Right lobe of liver (tissue), 6 donors: ENCODE measurements around the gene TDRD7. TPM values are rescaled to one million over a fixed set of nuclear protein-coding genes. Genes with fewer than 3 reads are reported as not detected.
A peak's percentile ranks its signal among the peaks of the same experiment; 100 is the strongest.
"Not testable (repeated sequence)": the region's sequence is repeated elsewhere in the genome, so short reads cannot be mapped to it uniquely, and the experiment has no call there.

ENCODE experiments used
- ATAC-seq, 4 donors: fragments of 200-7000 bp; cut with Tn5 transposase; one replicate each; pipeline ENCODE4 v1.9.1; 2020; ENCODE audit warnings: mild to moderate bottlenecking in 4 of 4, moderate library complexity in 4 of 4
- DNase-seq, 3 donors: peaks; one replicate each; pipeline ENCODE4 v3.0.0-alpha.2; 2020
- H3K27ac ChIP-seq, 3 donors: fragments of 200-600 bp; one replicate each; pipeline ENCODE4 v1.8.0; 2022
- H3K27me3 ChIP-seq, 2 donors: fragments of 200-600 bp; one replicate each; pipeline ENCODE4 v1.8.0; 2022
- H3K36me3 ChIP-seq, 4 donors: fragments of 200-600 bp; sonication (generic) in 1 of 4; one replicate each; pipeline versions ENCODE4 v1.5.1 to v1.8.0; 2017 to 2022; ENCODE audit warnings: control low read depth in 1 of 4
- H3K4me1 ChIP-seq, 4 donors: fragments of 200-600 bp; sonication (generic) in 1 of 4; one replicate each; pipeline versions ENCODE4 v1.5.1 to v1.8.0; 2017 to 2022; ENCODE audit warnings: control low read depth in 1 of 4
- H3K4me3 ChIP-seq, 3 donors: fragments of 200-600 bp; one replicate each; pipeline ENCODE4 v1.8.0; 2022
- H3K9me3 ChIP-seq, 4 donors: fragments of 200-600 bp; sonication (generic) in 1 of 4; one replicate each; pipeline versions ENCODE4 v1.5.1 to v1.8.0; 2017 to 2022; ENCODE audit warnings: control low read depth in 1 of 4
- CTCF ChIP-seq, 4 donors: fragments of 200-600 bp in 3 of 4; fragments of 450-650 bp in 1 of 4; IDR thresholded peaks; one replicate each; pipeline versions ENCODE4 v1.5.1 to v1.8.0; 2016 to 2022; ENCODE audit warnings: antibody characterized with exemption in 4 of 4, mild to moderate bottlenecking in 2 of 4
- POLR2A ChIP-seq: fragments of 450-650 bp; IDR thresholded peaks from one replicate; pipeline ENCODE4 v1.6.1; 2017; ENCODE audit warnings: antibody characterized with exemption, mild to moderate bottlenecking
- WGBS: methylation state at CpG from one replicate; pipeline ENCODE4 v1.1.6; 2018; ENCODE audit warnings: low coverage, low lambda C conversion rate; ENCODE audit not compliant: insufficient coverage; ENCODE audit errors: missing lambda C conversion rate; 5-methylcytosine and 5-hydroxymethylcytosine counted together
- intact Hi-C, 2 donors: fragments of 100-400 bp; cut with DNase I; formaldehyde crosslinking; loops; one replicate each; pipeline versions ENCODE4 v1.11.2 to v1.14.1; 2022
- total RNA-seq, 6 experiments: library from RNA; depleted of rRNA in 2 of 6; stranded (reverse); fragments of >200 nt in 2 of 6; fragmentation: NEBNext Ultra II Directional in 3 of 6; extraction: Animal tissue kit (Norgen Biotek cat#: 25700) in 3 of 6; gene quantifications; one replicate each; pipeline versions ENCODE4 v1.1.0 to v1.2.4, GENCODE V29; 2016 to 2023
- donor health status: DM: no; HTN: yes; CAD: no.
- donor health status: DM: no; HTN: no; CAD: no.
- donor health status: DM: no; HTN: no; CAD: no.
- donor health status: DM: no; HTN: yes; CAD: no.
- donor health status: DM: no; HTN: yes; CAD: no.

TDRD7 gene
- total RNA-seq, 6 experiments from 2014 or later = 4.2 to 8.7 (median 6.8) TPM

- no peaks in the 10 kb centered on the region for H3K36me3 ChIP-seq
- ATAC-seq (no peak), DNase-seq (no peak)
- no peaks in the 10 kb centered on the region for H3K27me3 ChIP-seq
- no peaks in the 10 kb centered on the region for H3K4me1 ChIP-seq
- no peak overlapping the region for H3K4me3 ChIP-seq
- intact Hi-C loops = no loop called here
- TF ChIP-seq CTCF (IDR thresholded peaks at IDR 0.05) = no peak
- no peak overlapping the region for H3K27ac ChIP-seq
- 82% methylated on average over 1 of the region's 1 CpG for WGBS
- no peaks in the 10 kb centered on the region for H3K9me3 ChIP-seq
Measured at GRCh38 chr9:97491216-97491999, 79.5 kb downstream of the TDRD7 start.

- DNase-seq, H3K4me3 ChIP-seq, H3K4me1 ChIP-seq, H3K27me3 ChIP-seq, ATAC-seq, H3K36me3 ChIP-seq, H3K9me3 ChIP-seq, intact Hi-C loops, H3K27ac ChIP-seq: not testable (repeated sequence)
- no CpG with 5 or more reads among the region's 36 CpGs for WGBS
Measured at GRCh38 chr9:97497558-97498375, 85.9 kb downstream of the TDRD7 start.

- H3K27me3 ChIP-seq, H3K27ac ChIP-seq, H3K4me3 ChIP-seq, intact Hi-C loops, DNase-seq, ATAC-seq, H3K36me3 ChIP-seq, H3K9me3 ChIP-seq: not testable (repeated sequence)
- WGBS = 88% methylated on average over 4 of the region's 5 CpGs
- peaks cover 0 to 16% (median 2%) of the 10 kb centered on the region in 4 donors for H3K4me1 ChIP-seq
Measured at GRCh38 chr9:97498846-97499245, 87.0 kb downstream of the TDRD7 start.

- Histone ChIP-seq H3K27me3 (no peaks in the 10 kb centered on the region), H3K4me1 (peaks cover 0 to 24% (median 9%) of the 10 kb centered on the region in 4 donors), H3K36me3 (no peaks in the 10 kb centered on the region), H3K27ac (no peak overlapping the region), H3K4me3 (no peak overlapping the region), H3K9me3 (no peaks in the 10 kb centered on the region)
- intact Hi-C loops = no loop called here
- no peak for TF ChIP-seq CTCF (IDR thresholded peaks at IDR 0.05)
- TF ChIP-seq POLR2A = no peak
- DNase-seq (no peak), ATAC-seq (no peak)
- 51% methylated on average over 5 of the region's 5 CpGs for WGBS
Measured at GRCh38 chr9:97500263-97500662, 88.4 kb downstream of the TDRD7 start.

- Histone ChIP-seq H3K4me1 (peaks cover 0 to 26% (median 9%) of the 10 kb centered on the region in 4 donors), H3K36me3 (no peaks in the 10 kb centered on the region), H3K27me3 (no peaks in the 10 kb centered on the region), H3K4me3 (peak overlapping the region; percentile 34 to 91 (median 51)), H3K27ac (peak overlapping the region in 2 of 3 donors; percentile 57 to 63), H3K9me3 (no peaks in the 10 kb centered on the region)
- WGBS = 16% methylated on average over 6 of the region's 6 CpGs
- TF ChIP-seq POLR2A = no peak
- TF ChIP-seq CTCF (IDR thresholded peaks at IDR 0.05) = no peak
- DNase-seq (no peak), ATAC-seq (no peak)
- intact Hi-C loops = no loop called here
Measured at GRCh38 chr9:97500765-97501176, 88.9 kb downstream of the TDRD7 start.
